GOT3 (cell line): Measurements from ENCODE around the gene CCSAP.
"Not testable (repeated sequence)": the region's sequence is repeated elsewhere in the genome, so short reads cannot be mapped to it uniquely, and the experiment has no call there.

ENCODE experiments used
- DNase-seq: peaks from one replicate; lab custom pipeline; 2025; ENCODE audit warnings: mixed read lengths; lab: John Stamatoyannopoulos, UW

Gene CCSAP

GRCh38 chr1:229342656-229343569 lies at the start of gene CCSAP:
Gene CCSAP (minus strand): TSS chr1:229343047. CDS start chr1:229342465, 582 bp downstream.
- DNase-seq, result no peak

DNA sequence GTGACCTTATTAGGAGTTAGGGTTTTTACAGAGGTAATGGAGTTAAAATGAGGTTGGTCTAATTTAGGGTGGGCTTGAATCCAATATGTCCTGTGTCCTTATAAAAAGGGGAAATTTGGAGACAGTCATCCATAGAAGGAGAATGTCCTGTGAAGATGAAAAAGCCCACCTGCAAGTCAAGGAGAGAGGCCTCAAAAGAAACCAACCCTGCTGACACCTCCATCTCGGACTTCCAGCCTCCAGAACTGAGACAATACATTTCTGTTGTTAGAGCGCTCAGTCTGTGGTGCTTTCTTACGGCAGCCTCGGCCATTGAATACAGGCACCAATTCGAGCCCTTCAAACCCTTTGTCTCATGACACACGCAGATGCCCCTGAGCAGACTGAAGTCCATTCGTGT lies 47.3 kb upstream of the CCSAP start:
- no peak for DNase-seq

GRCh38 chr1:229388897-229389580 lies 46.2 kb upstream of the CCSAP start:
- no peak for DNase-seq

DNA sequence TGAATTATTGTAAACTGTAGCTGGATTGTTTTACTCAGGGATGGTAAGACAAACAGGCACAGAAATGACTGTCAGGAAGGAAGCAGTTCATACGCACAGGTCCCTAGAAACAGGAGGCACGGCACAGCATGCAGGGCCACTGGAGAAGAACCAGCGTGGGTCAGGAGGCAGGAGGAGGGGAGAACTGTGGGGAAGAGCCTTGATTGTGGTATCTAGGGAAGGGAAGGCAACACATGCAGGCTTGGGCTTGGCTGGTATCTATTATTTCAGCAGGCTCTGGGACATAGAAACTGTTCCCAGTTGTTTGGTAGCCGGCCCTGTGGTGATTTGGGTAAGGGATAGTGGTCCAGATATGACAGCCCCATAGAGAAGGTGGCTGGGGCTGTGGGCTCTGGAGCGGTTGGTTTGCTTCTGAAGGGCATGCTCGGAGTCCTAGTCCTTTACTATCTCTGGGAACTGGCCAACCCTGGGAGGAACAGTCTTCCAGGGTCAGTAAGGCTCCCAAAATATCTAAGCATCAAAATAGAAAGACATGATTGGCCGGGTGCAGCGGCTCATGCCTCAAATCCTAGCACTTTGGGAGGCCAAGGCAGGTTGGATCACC lies 43.1 kb upstream of the CCSAP start:
- no peak for DNase-seq

DNA sequence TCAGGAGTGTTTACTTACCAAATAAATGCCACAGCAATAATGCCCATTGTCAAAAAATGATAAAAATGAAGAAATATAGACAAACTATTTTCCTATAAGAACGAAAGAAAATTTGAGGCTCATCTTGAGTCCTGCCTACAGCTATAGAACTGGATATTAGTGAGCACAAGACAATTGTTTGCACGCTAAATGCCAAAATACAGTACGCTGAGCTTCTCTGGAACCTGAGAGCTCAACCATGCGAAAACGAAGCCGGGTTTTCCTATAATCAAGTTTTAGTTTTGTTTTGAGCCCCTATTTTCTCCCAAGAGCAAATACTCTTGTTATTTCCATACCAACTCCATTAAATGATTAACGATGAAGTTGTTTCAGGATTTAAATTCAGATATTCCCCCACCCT lies 42.0 kb upstream of the CCSAP start:
- DNase-seq, result no peak

DNA sequence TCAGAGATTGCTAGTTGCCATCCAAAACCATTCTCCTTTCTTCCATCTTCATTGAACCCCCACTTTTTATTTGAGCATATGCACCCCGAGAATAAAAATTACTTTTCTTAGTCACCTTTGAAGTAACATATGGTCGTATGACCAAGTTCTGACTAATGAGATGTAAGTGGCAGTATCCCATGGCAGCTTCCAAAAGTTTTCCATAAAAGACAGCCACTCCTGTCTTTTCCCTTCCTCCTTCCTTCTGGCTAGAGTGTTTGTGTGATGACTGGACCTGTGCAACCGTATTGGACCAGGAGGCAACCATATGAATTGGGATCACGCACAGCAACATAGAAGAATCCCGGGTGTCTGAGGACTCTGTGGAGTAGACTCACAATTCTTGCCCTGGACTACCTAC lies 41.1 kb upstream of the CCSAP start:
- DNase-seq, result no peak

- no peak for DNase-seq
Observed at GRCh38 chr1:229383188-229383587, 40.3 kb upstream of the CCSAP start.

GRCh38 chr1:229381234-229381633 lies 38.4 kb upstream of the CCSAP start:
- DNase-seq, result no peak

GRCh38 chr1:229380536-229381160 lies 37.8 kb upstream of the CCSAP start:
- DNase-seq, result no peak

GRCh38 chr1:229379846-229380245 lies 37.0 kb upstream of the CCSAP start:
- no peak for DNase-seq

DNA sequence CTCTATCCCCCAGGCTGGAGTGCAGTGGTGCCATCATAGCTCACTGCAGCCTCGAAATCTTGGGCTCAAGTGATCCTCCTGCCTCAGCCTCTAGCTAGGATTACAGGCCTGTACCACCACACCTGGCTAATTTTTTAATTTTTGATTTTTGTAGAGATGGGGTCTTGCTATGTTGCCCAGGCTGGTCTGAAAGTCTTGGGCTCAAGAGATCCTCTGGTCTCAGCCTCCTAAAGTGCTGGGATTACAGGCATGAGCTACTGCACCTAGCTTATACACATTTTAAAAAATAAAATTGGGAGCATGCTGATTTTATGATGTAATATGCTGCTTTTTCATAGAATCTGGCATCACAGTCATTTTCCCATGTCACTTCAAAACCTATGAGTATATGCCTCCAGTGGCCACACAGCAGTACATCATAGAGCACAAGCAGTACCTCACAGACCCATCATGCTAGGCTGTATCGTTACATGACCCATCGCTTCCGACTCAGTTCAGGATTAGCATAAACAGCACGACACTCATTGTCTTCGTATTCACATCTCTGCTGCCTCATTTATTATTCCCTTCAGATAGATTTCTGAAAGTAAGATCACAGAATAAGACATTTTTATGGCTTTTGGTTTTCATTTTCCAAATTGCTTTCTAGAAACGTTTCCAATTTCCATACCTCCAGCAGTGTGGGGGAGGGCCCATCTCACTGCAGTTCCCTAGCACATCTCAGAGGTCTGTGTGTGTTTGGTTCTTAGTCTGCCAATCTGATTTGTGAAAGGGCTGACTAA lies 35.9 kb upstream of the CCSAP start:
- no peak for DNase-seq

- DNase-seq, result not testable (repeated sequence)
Observed at GRCh38 chr1:229378035-229378434, 35.2 kb upstream of the CCSAP start.

DNA sequence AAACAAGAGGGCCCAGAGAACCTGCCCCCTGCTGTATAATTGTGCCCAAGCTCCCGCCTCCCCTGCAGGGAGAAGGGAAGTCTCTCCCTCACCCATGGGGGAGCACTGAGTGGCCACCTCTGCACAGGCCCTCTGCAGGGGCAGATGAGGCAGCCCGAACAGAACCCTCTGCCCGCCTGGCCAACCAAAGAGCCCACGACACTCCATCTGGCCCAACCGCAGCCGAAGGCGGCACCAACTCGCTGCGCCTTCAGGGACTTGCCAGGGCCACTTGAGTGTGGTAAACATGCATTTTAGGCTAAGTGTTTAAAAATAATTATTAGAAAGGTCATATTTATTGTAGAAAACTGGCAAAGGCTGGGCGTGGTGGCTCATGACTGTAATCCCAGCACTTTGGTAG lies 34.6 kb upstream of the CCSAP start:
- no peak for DNase-seq

- no peak for DNase-seq
Observed at GRCh38 chr1:229376521-229376920, 33.7 kb upstream of the CCSAP start.

DNA sequence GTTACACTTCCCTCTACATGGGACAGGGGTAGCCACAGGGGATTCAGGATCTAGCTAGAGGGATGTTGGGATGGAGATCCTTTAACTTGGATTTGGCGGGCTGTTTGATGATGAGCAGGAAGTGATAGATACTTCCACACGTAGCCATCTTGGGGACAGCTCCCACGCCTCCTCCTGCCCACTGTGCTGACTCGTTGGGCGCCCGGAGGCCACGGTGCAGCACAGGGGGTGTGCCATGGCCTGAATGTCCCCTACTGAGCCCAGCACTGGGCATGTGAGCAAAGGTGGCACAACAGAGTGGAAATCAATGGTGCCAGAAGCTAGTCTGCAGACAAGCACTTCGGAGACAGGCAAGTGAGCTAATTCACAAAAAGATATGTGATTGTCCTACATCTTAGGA lies 31.6 kb upstream of the CCSAP start:
- DNase-seq, result no peak

- no peak for DNase-seq
Observed at GRCh38 chr1:229373395-229373794, 30.5 kb upstream of the CCSAP start.

- no peak for DNase-seq
Observed at GRCh38 chr1:229372251-229372650, 29.4 kb upstream of the CCSAP start.

DNA sequence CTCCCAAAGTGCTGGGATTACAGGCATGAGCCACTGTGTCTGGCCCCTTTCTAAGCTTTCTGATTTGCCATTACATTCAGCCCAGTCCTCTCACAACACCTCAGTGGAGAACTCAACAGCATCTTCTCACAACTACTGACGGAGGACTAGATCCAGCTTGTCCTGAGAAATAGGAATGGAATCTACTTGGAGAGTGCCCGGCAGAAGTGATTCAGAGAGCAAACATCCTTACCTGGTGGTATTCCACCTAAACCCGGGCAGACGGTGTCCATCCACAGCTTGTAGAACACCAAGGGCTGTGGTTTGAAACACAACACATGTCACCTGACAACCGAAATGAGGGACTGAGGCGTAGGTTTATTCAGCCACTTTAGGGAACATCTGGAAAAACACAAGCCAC lies 28.8 kb upstream of the CCSAP start:
- no peak for DNase-seq

DNA sequence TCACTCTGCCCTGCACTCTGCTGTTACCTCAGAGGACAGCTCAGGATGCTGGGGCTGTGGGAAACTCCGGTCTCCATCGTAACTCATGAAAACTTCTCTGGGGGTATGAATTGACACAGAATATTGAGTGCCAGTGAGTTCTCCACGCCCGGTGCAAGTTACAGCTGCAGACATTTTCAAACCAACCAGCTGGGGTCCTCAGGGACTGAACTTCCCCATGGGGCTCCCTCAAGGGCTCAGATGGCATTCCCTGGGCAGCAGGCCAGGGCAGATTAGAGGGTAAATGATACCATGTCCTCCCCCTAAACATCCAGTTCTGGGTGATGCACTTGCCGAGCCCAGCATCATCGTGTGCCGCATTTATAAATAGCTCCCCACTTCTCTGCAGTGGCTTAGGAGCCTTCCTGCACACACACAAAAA lies 27.8 kb upstream of the CCSAP start:
- DNase-seq, result no peak

GRCh38 chr1:229368347-229368746 lies 25.5 kb upstream of the CCSAP start:
- DNase-seq, result no peak

DNA sequence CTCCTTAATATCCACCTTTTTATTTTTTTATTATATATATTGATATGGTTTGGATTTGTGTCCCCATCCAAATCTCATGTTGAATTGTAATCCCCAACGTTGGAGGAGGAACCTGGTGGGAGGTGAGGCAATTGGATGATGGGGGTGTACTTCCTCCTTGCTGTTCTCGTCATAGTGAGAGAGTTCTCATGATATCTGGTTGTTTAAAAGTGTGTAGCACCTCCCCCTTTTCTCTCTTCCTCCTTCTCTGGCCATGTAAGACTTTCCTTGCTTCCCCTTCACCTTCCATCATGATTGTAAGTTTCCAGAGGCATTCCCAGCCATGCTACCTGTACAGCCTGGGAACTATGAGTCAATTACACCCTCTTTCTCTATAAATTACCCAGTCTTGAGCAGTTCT lies 22.7 kb upstream of the CCSAP start:
- DNase-seq, result no peak
